ENCODE measurements around the gene GANC.
"Not testable (repeated sequence)": the region's sequence is repeated elsewhere in the genome, so short reads cannot be mapped to it uniquely, and the experiment has no call there.

The GANC gene

DNA sequence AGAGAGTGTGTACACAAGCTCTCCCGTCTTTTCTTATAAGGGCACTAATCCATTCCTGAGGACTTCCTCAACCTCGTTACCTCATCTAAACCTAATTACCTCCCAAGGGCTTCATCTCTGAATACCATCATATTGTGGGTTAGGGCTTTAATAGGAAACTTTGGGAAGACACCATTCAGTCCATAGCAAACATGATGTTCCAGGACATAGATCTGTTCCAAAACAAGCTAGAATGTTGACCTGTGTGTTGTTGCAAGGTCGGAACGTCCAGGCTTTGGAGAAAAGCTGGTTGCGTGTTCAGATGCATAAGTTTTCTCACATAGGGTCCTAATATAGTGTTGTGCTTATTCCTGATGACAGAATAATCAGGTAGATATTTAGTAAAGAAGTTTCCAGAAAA, 9.9 kb downstream of the GANC start:
- no peak for DNase-seq (ENCODE audit: low spot score)

DNA sequence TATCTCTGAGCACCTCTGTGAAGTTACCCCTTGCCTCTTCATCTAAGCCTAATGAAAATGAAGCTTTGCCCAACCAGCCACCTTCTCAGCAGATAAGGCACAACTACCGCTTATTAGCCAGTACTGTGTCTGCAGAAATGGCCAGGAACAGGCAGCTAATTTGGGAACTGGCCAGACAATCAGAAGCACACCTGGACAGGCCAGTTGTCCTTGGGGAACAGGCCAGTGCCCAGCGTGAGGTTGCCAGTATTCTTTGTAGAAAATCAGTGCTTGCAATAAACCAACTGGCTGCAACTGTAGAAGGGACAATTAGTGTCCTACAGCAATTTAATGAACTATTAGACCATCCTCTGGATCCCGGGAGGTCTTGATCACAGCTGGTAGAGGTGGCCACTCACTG, 10.7 kb downstream of the GANC start:
- no peak for DNase-seq (ENCODE audit: low spot score)

DNA sequence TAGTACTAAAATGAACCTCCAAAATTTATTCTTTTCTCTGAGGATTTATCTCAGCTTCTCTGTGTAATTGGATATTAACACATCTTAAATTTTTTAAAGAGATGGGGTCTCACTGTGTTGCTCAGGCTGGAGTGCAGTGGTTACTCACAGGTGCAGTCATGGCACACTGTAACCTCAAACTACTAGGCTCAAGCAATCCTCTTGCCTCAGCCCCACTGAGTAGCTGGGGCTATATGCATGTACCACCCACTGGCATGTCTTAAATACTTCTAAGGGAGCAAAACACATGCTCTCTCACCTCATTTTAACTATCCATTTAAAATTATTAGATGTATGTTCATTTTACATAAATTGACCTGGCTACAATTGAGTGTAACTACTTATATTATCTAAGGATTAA, 11.6 kb downstream of the GANC start:
- no peak for DNase-seq (ENCODE audit: low spot score)

DNA sequence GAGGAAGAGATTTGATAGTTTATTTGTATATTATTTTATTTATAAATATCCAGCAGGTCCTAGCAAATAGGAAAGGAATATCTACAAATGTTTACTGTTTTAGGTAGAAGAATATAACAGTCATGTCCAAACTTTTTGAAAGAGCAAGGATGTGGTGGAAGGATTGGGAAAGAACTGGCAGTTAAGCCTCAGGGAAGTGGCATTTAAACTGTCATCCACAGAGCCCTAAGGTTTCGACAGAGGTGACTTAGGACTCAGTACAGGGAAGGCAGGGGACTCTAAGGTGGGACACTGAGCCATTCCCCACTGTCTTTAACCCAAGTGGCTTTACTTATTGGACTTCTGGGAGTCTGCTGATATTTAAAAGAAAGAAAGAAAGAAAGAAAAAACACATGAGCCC, 12.0 kb downstream of the GANC start:
- DNase-seq (ENCODE audit: low spot score) = no peak

DNA sequence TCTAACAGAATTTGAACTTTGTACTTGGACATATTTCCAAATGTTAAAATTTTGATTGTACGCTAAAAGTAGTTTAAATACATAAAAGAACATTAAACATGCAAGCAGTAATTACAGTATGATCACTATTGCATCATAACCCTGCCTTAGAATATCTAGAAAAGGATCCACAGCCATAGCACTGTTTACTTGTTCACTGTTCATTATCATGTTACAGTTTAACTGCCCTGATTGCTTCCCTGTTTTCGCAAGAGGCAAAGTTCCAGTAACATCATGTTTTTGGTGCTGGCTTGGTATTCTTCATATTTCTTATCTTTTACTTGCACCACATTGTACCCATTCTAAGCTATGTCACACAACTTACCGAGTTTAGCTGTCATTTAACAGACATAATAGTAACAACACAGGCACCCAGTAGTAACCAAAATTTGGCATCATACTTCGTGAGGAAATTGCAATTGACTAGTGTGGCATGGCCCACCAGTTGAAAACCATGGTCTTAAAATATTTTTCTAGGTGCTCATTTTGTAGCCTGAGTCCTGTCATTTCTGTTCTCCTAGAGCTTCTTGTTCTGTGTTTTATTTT, 13.5 kb downstream of the GANC start:
- DNase-seq (ENCODE audit: low spot score) = no peak

DNA sequence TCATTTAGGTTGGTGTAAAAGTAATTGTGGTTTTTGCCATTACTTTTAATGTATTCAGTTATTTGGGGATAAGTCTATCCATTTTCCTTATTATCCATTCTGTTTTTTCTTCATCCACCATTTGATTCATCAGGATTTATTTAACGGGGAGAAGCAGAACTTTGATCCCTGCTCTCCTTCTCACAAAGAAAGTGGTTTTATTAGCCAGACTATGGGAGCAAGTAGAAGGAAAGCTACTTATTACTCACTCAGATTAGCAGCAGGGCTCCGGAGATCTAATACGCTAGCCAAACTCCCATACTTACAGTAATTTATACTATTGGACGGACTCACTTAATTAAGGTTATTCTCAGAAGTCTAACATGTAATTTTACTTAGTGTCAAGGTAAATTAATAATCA, 14.9 kb downstream of the GANC start:
- no peak for DNase-seq (ENCODE audit: low spot score)

DNA sequence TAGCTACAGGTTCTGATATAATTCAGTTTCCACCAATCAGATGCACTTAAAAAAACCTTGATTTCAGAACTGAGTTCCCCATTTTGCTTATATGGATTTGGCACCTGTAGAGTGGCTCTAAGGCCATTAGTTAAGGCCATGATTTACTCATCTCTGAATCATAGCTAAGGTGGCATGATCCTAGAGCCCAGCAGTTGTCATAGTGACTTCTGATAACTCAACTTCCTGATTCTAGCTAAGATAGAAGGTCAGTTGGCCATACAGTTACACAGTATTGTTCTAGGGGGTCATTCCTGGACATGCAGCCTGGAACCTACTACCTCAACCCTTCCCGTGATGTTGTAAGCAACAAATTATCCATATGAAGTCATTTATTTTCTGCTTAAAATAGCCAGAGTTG, 16.2 kb downstream of the GANC start:
- DNase-seq (ENCODE audit: low spot score) = no peak

DNA sequence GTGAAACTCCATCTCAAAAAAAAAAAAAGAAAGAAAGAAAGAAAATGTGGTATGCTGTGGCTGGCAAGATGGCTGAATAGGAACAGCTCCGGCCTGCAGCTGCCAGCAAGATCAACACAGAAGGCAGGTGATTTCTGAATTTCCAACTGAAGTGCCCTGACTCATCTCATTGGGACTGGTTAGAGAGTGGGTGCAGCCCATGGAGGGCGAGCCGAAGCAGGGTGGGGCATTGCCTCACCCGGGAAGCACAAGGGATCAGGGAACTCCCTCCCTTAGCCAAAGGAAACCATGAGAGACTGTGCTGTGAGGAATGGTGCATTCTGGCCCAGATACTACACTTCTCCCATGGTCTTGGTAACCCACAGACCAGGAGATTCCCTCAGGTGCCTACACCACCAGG, 28.0 kb downstream of the GANC start:
- not testable (repeated sequence) for DNase-seq (ENCODE audit: low spot score)

DNA sequence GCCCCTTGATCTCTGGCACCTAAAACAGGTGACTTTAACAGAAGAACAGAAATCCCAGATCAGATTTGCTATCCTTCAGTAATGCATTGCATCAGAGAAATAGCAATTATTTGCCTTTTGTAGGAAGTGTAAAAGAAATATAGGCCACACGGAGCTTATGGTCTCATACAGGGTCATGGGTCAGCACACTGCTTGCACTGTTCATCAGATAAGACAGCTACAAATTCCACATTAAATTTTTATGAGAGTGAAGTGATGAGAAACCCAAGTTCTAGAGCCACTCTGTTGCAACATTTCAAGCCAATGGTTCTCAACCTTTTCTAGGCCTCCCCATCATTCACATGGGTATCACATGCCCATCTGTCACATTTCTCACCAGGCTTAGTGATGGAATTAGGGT, 33.7 kb downstream of the GANC start:
- DNase-seq (ENCODE audit: low spot score) = no peak

DNA sequence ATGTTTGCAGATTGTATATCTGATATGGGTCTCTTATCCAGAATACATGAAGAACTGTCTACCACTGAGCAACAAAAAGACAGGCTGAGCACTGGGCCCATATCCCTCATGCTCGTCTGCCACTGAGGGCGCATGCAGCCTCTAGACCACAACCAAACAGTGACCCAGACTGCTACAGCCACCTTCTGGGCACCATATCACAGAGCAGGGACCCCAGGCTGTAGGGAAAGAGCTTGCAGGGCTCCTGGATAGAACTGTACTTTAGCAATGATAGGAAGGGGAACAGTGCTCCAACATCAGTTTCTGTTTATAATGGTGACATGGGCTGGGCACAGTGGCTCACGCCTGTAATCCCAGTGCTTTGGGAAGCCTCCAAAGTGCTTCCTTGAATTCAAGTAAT, 40.5 kb downstream of the GANC start:
- DNase-seq (ENCODE audit: low spot score) = peak; percentile 20

DNA sequence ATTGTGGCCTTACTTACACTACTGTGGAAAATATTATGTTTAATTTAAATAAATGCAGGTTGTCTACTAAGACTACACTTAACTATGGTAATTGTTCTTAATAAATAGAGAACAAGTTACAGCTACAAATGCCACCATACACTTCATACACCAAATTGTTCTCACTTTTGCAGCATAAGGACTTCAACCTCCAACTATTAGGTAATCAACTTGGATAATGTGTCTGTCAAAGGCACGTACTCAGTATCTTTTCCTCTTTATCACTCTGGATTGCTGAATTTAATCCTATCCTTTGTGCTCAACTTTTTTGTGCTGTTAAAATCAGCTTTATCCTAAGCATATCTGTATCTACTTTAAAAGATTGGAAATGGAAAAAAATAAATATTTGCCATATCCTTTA, 41.8 kb downstream of the GANC start:
- no peak for DNase-seq (ENCODE audit: low spot score)

DNA sequence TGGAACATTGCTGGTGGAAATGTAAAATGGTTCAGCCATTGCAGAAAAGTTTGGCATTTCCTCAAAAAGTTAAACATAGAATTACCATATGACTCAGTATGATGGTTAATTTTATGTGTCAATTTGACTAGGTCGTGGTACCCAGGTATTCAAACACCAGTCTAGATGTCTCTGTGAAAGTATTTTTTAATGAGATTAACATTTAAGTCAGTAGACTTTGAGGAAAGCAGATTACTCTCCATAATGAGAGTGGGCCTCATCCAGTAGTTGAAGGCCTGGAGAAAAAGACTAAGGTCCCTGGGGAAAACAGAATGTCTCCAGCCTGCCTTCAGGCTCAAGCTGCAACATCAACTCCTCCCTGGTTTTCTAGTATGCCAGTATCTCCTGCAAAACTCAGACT, 42.5 kb downstream of the GANC start:
- DNase-seq (ENCODE audit: low spot score) = peak; percentile 70

DNA sequence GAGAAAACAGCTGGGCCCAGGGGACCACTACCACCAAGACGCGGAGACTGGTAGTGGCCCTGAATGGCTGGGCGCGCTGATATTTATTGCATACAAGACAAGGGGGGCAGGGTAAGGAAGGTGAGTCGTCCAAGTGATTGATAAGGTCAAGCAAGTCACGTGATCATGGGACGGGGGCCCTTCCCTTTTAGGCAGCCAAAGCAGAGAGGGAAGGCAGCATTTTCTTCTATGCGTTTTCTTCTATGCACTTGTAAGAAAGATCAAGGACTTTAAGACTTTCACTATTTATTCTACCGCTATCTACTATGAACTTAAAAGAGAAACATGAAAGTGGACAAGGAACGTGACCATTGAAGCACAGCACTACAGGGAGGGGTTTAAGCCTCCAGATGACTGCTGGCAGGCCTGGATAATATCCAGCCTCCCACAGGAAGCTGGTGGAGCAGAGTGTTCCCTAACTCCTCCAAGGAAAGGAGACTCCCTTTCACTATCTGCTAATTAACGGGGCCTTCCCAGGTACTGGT, 43.3 kb downstream of the GANC start:
- DNase-seq (ENCODE audit: low spot score) = not testable (repeated sequence)

DNA sequence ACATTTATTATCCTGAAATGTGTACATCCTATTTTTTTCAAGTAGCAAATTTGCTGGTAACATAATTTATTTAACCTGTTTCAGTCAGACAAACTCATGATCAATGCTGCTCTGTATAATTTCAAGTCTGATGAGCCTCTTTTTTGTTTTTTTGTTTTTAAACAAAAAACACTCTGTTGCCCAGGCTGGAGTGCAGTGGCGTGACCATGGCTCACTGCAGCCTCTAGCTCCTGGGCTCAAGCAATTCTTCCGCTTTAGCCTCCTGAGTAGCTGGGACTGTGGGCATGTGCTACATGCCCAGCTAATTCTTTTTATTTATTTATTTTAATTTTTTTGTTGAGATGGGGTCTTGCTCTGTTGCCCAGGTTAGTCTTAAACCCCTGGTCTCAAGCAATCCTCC, 46.2 kb downstream of the GANC start:
- DNase-seq (ENCODE audit: low spot score) = no peak

DNA sequence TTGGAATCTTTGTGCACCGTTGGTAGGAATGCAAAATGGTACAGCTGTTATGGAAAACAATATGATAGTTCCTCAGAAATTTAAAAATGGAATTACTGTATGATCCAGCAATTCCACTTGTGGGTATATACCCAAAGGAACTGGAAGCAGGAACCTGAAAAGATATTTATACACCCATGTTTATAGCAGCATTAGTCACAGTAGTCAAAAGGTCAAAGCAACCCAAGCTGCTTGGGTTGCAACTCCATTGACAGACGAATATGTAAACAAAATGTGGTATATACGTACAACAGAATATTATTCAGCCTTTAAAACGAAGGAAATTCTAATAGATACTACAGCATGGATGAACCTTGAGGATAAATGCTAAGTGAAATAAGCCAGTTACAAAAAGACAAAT, 51.3 kb downstream of the GANC start:
- DNase-seq (ENCODE audit: low spot score) = no peak

DNA sequence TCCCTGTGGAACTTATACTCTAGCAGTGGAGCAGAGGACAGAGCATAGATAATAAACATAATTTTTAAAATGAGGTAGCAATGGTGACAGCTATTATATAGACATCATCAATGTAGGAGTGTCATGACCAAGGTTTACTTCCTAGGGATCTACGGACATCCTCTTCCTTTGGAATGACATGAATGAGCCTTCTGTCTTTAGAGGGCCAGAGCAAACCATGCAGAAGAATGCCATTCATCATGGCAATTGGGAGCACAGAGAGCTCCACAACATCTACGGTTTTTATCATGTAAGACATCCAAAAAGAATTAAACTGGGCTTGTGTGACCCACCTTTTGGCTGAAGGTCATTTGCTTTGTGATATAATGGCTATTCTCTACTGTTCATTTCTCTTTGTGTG, 56.2 kb downstream of the GANC start:
- no peak for DNase-seq (ENCODE audit: low spot score)

DNA sequence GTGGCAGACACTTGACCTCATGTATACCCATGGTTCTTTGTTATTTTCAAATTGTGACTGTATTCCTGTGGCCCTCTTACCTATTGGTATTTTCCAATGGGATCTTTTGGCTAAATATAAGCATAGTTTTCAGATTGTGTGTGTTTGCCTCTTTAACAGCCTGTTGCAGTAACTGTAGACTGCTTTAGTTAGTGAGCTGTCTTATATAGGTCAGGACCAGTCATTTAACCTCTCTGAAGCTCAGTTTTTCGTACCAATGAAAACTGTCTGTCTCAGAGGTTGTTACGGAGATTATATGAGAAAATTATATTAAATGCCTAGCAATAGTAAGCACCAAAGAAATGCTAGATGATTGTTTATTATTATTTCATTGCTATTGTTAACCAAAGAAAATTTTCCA, 57.0 kb downstream of the GANC start:
- DNase-seq (ENCODE audit: low spot score) = no peak

DNA sequence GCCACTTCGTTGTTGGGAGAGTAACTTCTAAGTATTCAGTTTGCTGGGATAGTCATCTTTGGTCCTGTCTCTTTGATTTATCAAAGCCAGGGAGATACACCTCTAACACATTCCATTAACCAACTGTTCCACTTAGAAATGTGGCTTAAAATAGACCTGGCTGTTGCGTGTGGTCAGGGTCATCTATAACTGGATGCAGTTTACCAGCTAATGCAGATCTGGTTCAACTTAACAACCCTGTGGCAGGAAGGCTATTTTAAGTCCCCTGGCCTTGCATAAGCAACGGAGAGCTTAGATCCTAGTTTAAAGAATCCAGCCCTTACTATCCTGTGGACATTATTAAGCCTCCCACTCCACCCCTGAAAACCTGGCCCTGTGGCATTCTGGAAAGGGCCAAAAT, 58.2 kb downstream of the GANC start:
- no peak for DNase-seq (ENCODE audit: low spot score)

DNA sequence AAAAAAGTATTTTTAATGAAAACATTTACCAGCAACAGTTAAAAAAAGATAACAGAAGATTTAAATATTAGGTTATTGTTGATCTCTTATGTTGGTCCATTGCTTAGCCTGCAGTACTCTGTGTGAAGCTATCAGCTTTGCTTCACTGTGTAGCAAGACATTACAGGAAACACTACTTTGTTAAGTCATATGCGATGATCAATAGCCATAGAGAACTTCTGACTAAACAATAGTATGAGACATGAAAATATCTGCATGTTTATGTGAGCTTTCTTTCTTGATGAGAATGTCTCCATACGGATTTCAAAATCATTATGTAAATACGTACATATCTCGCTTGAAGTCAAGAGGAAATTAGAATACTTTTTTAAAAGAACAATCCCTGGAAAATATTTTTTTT, 59.3 kb downstream of the GANC start:
- DNase-seq (ENCODE audit: low spot score) = no peak

DNA sequence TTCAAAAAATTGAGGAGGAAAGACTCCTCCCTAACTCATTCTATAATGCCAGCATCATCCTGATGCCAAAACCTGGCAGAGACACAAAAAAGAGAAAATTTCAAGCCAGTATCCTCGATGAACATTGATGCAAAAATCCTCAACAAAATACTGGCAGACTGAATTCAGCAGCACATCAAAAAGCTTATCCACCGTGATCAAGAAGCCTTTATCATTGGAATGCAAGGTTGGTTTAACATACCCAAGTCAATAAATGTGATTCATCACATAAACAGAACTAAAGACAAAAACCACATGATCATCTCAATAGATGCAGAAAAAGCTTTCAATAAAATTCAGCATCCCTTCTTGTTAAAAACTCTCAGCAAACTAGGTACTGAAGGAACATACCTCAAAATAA, 62.1 kb downstream of the GANC start:
- no peak for DNase-seq (ENCODE audit: low spot score)

DNA sequence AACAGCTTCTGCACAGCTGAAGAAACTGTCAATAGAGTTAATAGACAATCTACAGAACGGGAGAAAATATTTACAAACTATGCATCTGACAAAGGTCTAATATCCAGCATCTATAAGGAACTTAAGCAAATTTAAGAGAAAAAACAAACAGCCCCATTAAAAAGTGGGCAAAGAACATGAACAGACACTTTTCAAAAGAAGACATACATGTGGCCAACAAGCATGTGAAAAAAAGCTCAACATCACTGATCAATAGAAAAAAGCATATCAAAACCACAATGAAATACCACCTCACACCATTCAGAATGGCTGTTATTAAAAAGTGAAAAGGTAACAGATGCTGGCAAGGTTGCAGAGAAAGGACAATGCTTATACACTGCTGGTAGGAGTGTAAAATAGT, 63.6 kb downstream of the GANC start:
- not testable (repeated sequence) for DNase-seq (ENCODE audit: low spot score)

DNA sequence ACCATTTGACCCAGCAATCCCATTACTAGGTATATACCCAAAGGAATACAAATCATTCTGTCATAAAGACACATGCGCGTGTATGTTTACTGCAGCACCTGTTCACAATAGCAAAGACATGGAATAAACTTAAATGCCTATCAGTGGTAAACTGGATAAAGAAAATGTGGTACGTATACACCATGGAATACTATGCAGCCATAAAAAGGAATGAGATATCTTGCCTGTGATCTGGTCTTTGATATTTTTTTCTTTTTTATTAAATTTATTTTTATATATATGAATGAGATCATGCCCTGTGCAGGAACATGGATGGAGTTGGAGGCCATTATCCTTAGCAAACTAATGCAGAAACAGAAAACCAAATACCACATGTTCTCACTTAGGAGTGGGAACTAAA, 64.1 kb downstream of the GANC start:
- DNase-seq (ENCODE audit: low spot score) = not testable (repeated sequence)

DNA sequence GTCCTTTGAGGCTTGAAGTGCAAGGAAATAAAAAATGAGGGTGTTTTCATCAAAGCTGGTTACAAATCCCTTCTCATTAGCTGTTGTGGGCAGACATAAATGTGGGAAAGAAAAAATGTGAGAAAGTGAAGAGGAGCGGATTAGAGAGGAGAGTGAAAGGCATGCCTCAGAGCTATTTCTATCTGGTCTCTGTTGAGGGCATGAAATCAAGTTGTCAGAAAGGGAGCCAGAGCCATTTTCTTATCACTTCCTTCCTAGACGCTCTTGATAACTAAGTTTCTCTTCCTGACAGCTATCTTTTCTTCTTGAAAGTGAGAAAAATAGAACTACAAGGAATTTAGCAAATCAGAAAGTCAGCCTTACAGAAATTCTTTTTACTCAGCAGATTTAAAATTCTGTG, 65.5 kb downstream of the GANC start:
- DNase-seq (ENCODE audit: low spot score) = no peak

DNA sequence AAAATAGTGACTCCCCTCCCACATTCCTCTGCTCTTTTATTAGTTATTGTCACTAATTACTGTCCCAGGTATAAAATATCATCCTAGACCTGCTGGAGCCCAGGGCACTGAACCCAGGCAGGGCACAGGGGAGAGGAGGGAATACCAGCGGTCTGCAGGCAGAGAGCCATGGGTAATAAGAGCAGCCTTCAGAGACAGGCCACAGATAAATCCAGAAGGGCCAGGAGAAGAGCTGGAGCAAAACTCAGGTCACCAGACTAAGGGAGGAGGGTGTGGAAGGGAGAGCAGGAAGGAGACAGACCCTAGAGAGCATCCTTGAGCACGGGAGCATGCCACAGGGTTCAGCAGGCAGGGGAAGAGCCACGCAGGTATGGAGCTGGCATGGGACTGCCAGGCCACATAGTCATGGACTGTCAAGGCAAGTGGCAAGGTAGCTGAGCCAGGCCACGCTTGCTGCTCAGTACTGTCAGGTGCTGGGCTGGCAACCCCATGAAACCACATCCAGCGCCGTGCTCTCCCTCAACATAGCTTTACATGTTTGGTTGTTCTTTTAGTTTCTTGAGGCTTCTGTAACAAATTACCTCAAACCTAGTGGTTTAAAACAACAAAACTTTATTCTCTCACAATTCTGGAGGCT, 70.7 kb downstream of the GANC start:
- no peak for DNase-seq (ENCODE audit: low spot score)
